ENCODE measurements around the gene NUP98. TPM values are rescaled to one million over a fixed set of nuclear protein-coding genes. Genes with fewer than 3 reads are reported as not detected.

Gene NUP98
- total and polyA plus RNA-seq, 4 experiments from 2014 or later, result 31.9 to 112 (median 80.5) TPM

GRCh38 chr11:3736816-3737215 lies 60.5 kb downstream of the NUP98 start:
- no peak for DNase-seq
- Mint-ChIP-seq H3K27ac (no peak overlapping the region), H3K9me3 (no peaks in the 10 kb centered on the region), H3K36me3 (peaks cover 41 to 69% of the 10 kb centered on the region in 2 donors), H3K4me1 (peaks cover 0 to 5% (median 3%) of the 10 kb centered on the region in 4 donors), H3K27me3 (no peaks in the 10 kb centered on the region), H3K4me3 (no peak overlapping the region)
- Histone ChIP-seq H3K9me3 (ENCODE audit: control insufficient read depth in 1 of 2, low read length in 2 of 2) (no peaks in the 10 kb centered on the region), H3K27me3 (ENCODE audit: insufficient read depth, low read length) (no peaks in the 10 kb centered on the region), H3K36me3 (ENCODE audit: insufficient read depth, low read length) (peaks cover 47% of the 10 kb centered on the region), H3K4me1 (ENCODE audit: insufficient read depth, low read length) (no peaks in the 10 kb centered on the region), H3K4me3 (ENCODE audit: low read length in 2 of 2) (no peak overlapping the region), H3K27ac (ENCODE audit: low read depth, low read length) (no peak overlapping the region)
- ChIA-PET POLR2A (ENCODE audit: partially characterized antibody) (no interaction called here), CTCF (ENCODE audit: partially characterized antibody) (no interaction called here)
- intact Hi-C loops (cut with micrococcal nuclease), result no loop called here

- DNase-seq, result no peak
- H3K9me3 ChIP-seq (ENCODE audit: control insufficient read depth in 1 of 2, low read length in 2 of 2), result no peaks in the 10 kb centered on the region
- Mint-ChIP-seq H3K36me3 (peaks cover 44 to 73% of the 10 kb centered on the region in 2 donors), H3K27me3 (no peaks in the 10 kb centered on the region), H3K9me3 (no peaks in the 10 kb centered on the region), H3K4me3 (no peak overlapping the region), H3K4me1 (peaks cover 0 to 5% (median 3%) of the 10 kb centered on the region in 4 donors), H3K27ac (peak overlapping the region in 2 of 7 donors; percentile 2 to 47)
- H3K4me1 ChIP-seq (ENCODE audit: insufficient read depth, low read length), result no peaks in the 10 kb centered on the region
- ChIA-PET POLR2A (ENCODE audit: partially characterized antibody) (no interaction called here), CTCF (ENCODE audit: partially characterized antibody) (no interaction called here)
- peaks cover 43% of the 10 kb centered on the region for H3K36me3 ChIP-seq (ENCODE audit: insufficient read depth, low read length)
- H3K27ac ChIP-seq (ENCODE audit: low read depth, low read length), result no peak overlapping the region
- H3K4me3 ChIP-seq (ENCODE audit: low read length in 2 of 2), result no peak overlapping the region
- H3K27me3 ChIP-seq (ENCODE audit: insufficient read depth, low read length), result no peaks in the 10 kb centered on the region
- intact Hi-C loops (cut with micrococcal nuclease), result no loop called here
Observed at GRCh38 chr11:3735827-3736226, 61.5 kb downstream of the NUP98 start.

- peak overlapping the region in 6 of 7 donors; percentile 49 to 81 (median 74) for H3K27ac Mint-ChIP-seq
- Histone ChIP-seq H3K27ac (ENCODE audit: low read depth, low read length) (no peak overlapping the region), H3K27me3 (ENCODE audit: insufficient read depth, low read length) (no peaks in the 10 kb centered on the region), H3K4me3 (ENCODE audit: low read length in 2 of 2) (no peak overlapping the region), H3K4me1 (ENCODE audit: insufficient read depth, low read length) (no peaks in the 10 kb centered on the region), H3K9me3 (ENCODE audit: control insufficient read depth in 1 of 2, low read length in 2 of 2) (no peaks in the 10 kb centered on the region), H3K36me3 (ENCODE audit: insufficient read depth, low read length) (peaks cover 55% of the 10 kb centered on the region)
- no peaks in the 10 kb centered on the region for H3K27me3 Mint-ChIP-seq
- ChIA-PET POLR2A (ENCODE audit: partially characterized antibody) (no interaction called here), CTCF (ENCODE audit: partially characterized antibody) (interaction anchor here (0.7 to 1.2 kb wide), 3 partner anchors 14 to 76 kb away, joined by 3 read pairs; partner anchors contain the start of gene PGAP2)
- peaks cover 57 to 79% of the 10 kb centered on the region in 2 donors for H3K36me3 Mint-ChIP-seq
- no peak overlapping the region for H3K4me3 Mint-ChIP-seq
- peaks cover 0 to 8% (median 4%) of the 10 kb centered on the region in 4 donors for H3K4me1 Mint-ChIP-seq
- DNase-seq, result no peak
- intact Hi-C loops (cut with micrococcal nuclease), result no loop called here
- H3K9me3 Mint-ChIP-seq, result no peaks in the 10 kb centered on the region
Observed at GRCh38 chr11:3732671-3733436, 64.5 kb downstream of the NUP98 start.

- no peak for DNase-seq
- peaks cover 61 to 73% of the 10 kb centered on the region in 2 donors for H3K36me3 Mint-ChIP-seq
- H3K27me3 Mint-ChIP-seq, result no peaks in the 10 kb centered on the region
- H3K27me3 ChIP-seq (ENCODE audit: insufficient read depth, low read length), result no peaks in the 10 kb centered on the region
- no peak overlapping the region for H3K4me3 ChIP-seq (ENCODE audit: low read length in 2 of 2)
- H3K4me1 ChIP-seq (ENCODE audit: insufficient read depth, low read length), result no peaks in the 10 kb centered on the region
- ChIA-PET CTCF (ENCODE audit: partially characterized antibody) (no interaction called here), POLR2A (ENCODE audit: partially characterized antibody) (no interaction called here)
- H3K9me3 Mint-ChIP-seq, result no peaks in the 10 kb centered on the region
- intact Hi-C loops (cut with micrococcal nuclease), result no loop called here
- no peaks in the 10 kb centered on the region for H3K9me3 ChIP-seq (ENCODE audit: control insufficient read depth in 1 of 2, low read length in 2 of 2)
- no peak overlapping the region for H3K27ac ChIP-seq (ENCODE audit: low read depth, low read length)
- peaks cover 0 to 5% (median 0%) of the 10 kb centered on the region in 4 donors for H3K4me1 Mint-ChIP-seq
- no peak overlapping the region for H3K4me3 Mint-ChIP-seq
- H3K27ac Mint-ChIP-seq, result no peak overlapping the region
- H3K36me3 ChIP-seq (ENCODE audit: insufficient read depth, low read length), result peaks cover 62% of the 10 kb centered on the region
Observed at GRCh38 chr11:3723014-3723708, 74.2 kb downstream of the NUP98 start.

GRCh38 chr11:3722100-3722499 lies 75.3 kb downstream of the NUP98 start:
- Histone ChIP-seq H3K4me3 (ENCODE audit: low read length in 2 of 2) (no peak overlapping the region), H3K9me3 (ENCODE audit: control insufficient read depth in 1 of 2, low read length in 2 of 2) (no peaks in the 10 kb centered on the region), H3K36me3 (ENCODE audit: insufficient read depth, low read length) (peaks cover 60% of the 10 kb centered on the region), H3K4me1 (ENCODE audit: insufficient read depth, low read length) (no peaks in the 10 kb centered on the region), H3K27me3 (ENCODE audit: insufficient read depth, low read length) (no peaks in the 10 kb centered on the region), H3K27ac (ENCODE audit: low read depth, low read length) (no peak overlapping the region)
- Mint-ChIP-seq H3K4me1 (peaks cover 0 to 1% (median 0%) of the 10 kb centered on the region in 4 donors), H3K9me3 (no peaks in the 10 kb centered on the region), H3K4me3 (no peak overlapping the region), H3K27me3 (no peaks in the 10 kb centered on the region), H3K27ac (no peak overlapping the region), H3K36me3 (peaks cover 62 to 73% of the 10 kb centered on the region in 2 donors)
- DNase-seq, result no peak
- intact Hi-C loops (cut with micrococcal nuclease), result no loop called here
- ChIA-PET POLR2A (ENCODE audit: partially characterized antibody) (no interaction called here), CTCF (ENCODE audit: partially characterized antibody) (interaction anchor here (1.7 to 2.1 kb wide), 2 partner anchors 25 to 85 kb away, joined by 4 to 5 read pairs; no protein-coding TSS in a partner anchor)

GRCh38 chr11:3720997-3721396 lies 76.4 kb downstream of the NUP98 start:
- Mint-ChIP-seq H3K27me3 (no peaks in the 10 kb centered on the region), H3K27ac (no peak overlapping the region), H3K9me3 (no peaks in the 10 kb centered on the region), H3K4me1 (peaks cover 0 to 1% (median 0%) of the 10 kb centered on the region in 4 donors), H3K4me3 (no peak overlapping the region), H3K36me3 (peaks cover 56 to 65% of the 10 kb centered on the region in 2 donors)
- POLR2A ChIA-PET (ENCODE audit: partially characterized antibody), result no interaction called here
- intact Hi-C loops (cut with micrococcal nuclease), result no loop called here
- no peak overlapping the region for H3K4me3 ChIP-seq (ENCODE audit: low read length in 2 of 2)
- H3K27me3 ChIP-seq (ENCODE audit: insufficient read depth, low read length), result no peaks in the 10 kb centered on the region
- H3K4me1 ChIP-seq (ENCODE audit: insufficient read depth, low read length), result no peaks in the 10 kb centered on the region
- no peaks in the 10 kb centered on the region for H3K9me3 ChIP-seq (ENCODE audit: control insufficient read depth in 1 of 2, low read length in 2 of 2)
- CTCF ChIA-PET (ENCODE audit: partially characterized antibody), result interaction anchor here (1.7 to 2.1 kb wide), 2 partner anchors 24 to 87 kb away, joined by 4 to 5 read pairs; no protein-coding TSS in a partner anchor
- DNase-seq, result no peak
- H3K27ac ChIP-seq (ENCODE audit: low read depth, low read length), result no peak overlapping the region
- H3K36me3 ChIP-seq (ENCODE audit: insufficient read depth, low read length), result peaks cover 64% of the 10 kb centered on the region

- CTCF ChIA-PET (ENCODE audit: partially characterized antibody), result no interaction called here
- Mint-ChIP-seq H3K9me3 (no peaks in the 10 kb centered on the region), H3K4me1 (peaks cover 0 to 4% (median 2%) of the 10 kb centered on the region in 4 donors), H3K27me3 (no peaks in the 10 kb centered on the region), H3K4me3 (no peak overlapping the region), H3K36me3 (peaks cover 45 to 74% of the 10 kb centered on the region in 2 donors), H3K27ac (peak overlapping the region in 1 of 7 donors; percentile 62)
- intact Hi-C loops (cut with micrococcal nuclease), result no loop called here
- peaks cover 59% of the 10 kb centered on the region for H3K36me3 ChIP-seq (ENCODE audit: insufficient read depth, low read length)
- POLR2A ChIA-PET (ENCODE audit: partially characterized antibody), result interaction anchor here (0.6 kb wide), 1 partner anchor 51 kb away, joined by 4 read pairs; no protein-coding TSS in a partner anchor
- H3K27ac ChIP-seq (ENCODE audit: low read depth, low read length), result no peak overlapping the region
- no peak for DNase-seq
- H3K4me3 ChIP-seq (ENCODE audit: low read length in 2 of 2), result no peak overlapping the region
- H3K9me3 ChIP-seq (ENCODE audit: control insufficient read depth in 1 of 2, low read length in 2 of 2), result no peaks in the 10 kb centered on the region
- no peaks in the 10 kb centered on the region for H3K4me1 ChIP-seq (ENCODE audit: insufficient read depth, low read length)
- H3K27me3 ChIP-seq (ENCODE audit: insufficient read depth, low read length), result no peaks in the 10 kb centered on the region
Observed at GRCh38 chr11:3712274-3712673, 85.1 kb downstream of the NUP98 start.
